HL-60 (cell line): ENCODE results near the gene ANO6.

Experiments used
- DNase-seq, 2 experiments: peaks; one replicate each; pipeline ENCODE4 v3.0.0-alpha.2; 2010 to 2020; ENCODE audit warnings: low read depth in 1 of 2, low spot score in 1 of 2
- H3K27ac ChIP-seq: fragments of 250-450 bp; sonication (Bioruptor Pico); replicated peaks from 2 replicates; pipeline ENCODE4 v1.5.1; 2020; ENCODE audit warnings: mild to moderate bottlenecking, moderate library complexity
- H3K27me3 ChIP-seq: fragments of 250-450 bp; sonication (Bioruptor Pico); 2 replicates; pipeline ENCODE4 v1.5.1; 2021; ENCODE audit warnings: mild to moderate bottlenecking, moderate library complexity; ENCODE audit not compliant: insufficient read depth, poor library complexity, severe bottlenecking
- H3K4me3 ChIP-seq: replicated peaks from 2 replicates; pipeline ENCODE4 v1.5.1; 2011; ENCODE audit warnings: mild to moderate bottlenecking, control low read depth, low read length; ENCODE audit not compliant: insufficient read depth
- GABPA ChIP-seq: IDR thresholded peaks from 2 replicates; pipeline ENCODE4 v1.6.1; 2012; ENCODE audit warnings: low read depth
- POLR2AphosphoS5 ChIP-seq: IDR thresholded peaks from 2 replicates; pipeline ENCODE4 v1.6.1; 2012; ENCODE audit warnings: low read depth
- SPI1 ChIP-seq: IDR thresholded peaks from 2 replicates; pipeline ENCODE4 v1.6.1; 2012; ENCODE audit warnings: low read depth, mild to moderate bottlenecking, borderline replicate concordance
- TF ChIP-seq, protein P1 (sequence below): IDR thresholded peaks from 2 replicates; pipeline ENCODE4 v1.6.1; 2012; ENCODE audit warnings: low read depth; ENCODE audit not compliant: insufficient replicate concordance
- TF ChIP-seq, protein P2 (sequence below): IDR thresholded peaks from one replicate; pipeline ENCODE4 v1.5.1; 2011; ENCODE audit warnings: low read length, control low read depth, inconsistent platforms; ENCODE audit not compliant: insufficient read depth

Gene ANO6

DNA sequence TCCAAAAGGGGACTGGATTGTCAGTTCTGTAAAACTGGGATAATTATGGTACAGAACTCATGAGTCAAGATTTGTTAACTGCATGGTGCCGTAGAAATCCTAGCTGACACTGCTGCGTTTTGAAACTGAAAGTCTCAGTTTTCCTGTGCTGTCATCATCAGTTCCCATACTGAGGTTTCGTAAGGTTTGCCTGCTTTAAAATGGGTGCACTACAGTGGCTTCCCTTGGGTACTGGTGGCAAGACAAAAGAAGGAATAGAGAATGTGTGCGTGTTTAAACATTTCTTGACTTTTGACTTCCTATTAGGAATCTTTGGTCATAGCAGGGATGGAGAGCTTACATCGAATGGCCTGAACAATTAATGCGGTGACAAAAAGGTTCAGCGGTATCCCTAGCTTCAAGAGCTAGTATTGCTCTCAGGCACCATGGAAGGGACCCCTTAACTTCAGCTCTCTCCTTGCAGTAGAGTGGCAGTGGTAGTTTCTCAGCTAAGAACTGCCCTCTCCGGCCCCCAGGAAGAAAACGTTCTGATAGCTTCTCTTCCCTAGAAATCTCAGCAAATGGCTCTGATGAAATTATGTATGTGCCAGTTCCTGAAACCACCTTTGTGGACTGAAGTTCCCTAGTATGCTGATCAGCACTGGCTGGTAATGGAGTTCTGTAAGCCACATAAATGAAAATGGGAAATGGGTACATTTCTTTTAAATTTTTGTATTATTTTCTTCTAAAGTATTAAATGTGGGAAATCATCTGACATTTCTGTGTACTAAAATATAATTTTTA, 28.9 kb downstream of the ANO6 start:
- Histone ChIP-seq H3K4me3 (no peak overlapping the region), H3K27me3 (no peaks in the 10 kb centered on the region), H3K27ac (no peak overlapping the region)
- peak in 1 of 2 experiments; percentile 21 for DNase-seq
- TF ChIP-seq POLR2AphosphoS5 (no peak), SPI1 (peak; percentile 16; the same call in 1 of the 2 replicates), GABPA (no peak)
- TF ChIP-seq, protein P1, sequence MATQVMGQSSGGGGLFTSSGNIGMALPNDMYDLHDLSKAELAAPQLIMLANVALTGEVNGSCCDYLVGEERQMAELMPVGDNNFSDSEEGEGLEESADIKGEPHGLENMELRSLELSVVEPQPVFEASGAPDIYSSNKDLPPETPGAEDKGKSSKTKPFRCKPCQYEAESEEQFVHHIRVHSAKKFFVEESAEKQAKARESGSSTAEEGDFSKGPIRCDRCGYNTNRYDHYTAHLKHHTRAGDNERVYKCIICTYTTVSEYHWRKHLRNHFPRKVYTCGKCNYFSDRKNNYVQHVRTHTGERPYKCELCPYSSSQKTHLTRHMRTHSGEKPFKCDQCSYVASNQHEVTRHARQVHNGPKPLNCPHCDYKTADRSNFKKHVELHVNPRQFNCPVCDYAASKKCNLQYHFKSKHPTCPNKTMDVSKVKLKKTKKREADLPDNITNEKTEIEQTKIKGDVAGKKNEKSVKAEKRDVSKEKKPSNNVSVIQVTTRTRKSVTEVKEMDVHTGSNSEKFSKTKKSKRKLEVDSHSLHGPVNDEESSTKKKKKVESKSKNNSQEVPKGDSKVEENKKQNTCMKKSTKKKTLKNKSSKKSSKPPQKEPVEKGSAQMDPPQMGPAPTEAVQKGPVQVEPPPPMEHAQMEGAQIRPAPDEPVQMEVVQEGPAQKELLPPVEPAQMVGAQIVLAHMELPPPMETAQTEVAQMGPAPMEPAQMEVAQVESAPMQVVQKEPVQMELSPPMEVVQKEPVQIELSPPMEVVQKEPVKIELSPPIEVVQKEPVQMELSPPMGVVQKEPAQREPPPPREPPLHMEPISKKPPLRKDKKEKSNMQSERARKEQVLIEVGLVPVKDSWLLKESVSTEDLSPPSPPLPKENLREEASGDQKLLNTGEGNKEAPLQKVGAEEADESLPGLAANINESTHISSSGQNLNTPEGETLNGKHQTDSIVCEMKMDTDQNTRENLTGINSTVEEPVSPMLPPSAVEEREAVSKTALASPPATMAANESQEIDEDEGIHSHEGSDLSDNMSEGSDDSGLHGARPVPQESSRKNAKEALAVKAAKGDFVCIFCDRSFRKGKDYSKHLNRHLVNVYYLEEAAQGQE, result no peak

DNA sequence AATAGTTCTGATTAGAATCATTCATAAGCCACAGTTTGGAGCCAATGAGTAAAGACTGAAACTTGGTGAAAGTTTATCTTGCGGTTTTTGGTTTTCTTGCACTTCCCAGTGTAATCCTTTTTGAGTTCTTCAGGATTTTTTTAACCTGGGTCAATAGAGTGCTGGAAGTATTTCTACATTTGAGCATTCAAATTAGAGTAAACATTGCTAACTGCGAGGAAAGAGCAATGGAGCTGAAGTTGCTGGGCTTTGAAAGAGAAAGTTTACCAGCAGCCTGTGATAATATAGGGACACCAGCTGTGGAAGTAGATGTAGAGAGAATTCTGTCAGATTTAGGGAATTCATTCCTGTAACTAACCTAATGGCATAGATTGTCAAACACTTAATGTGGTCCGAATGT, 30.3 kb downstream of the ANO6 start:
- DNase-seq, result no peak
- Histone ChIP-seq H3K27ac (no peak overlapping the region), H3K4me3 (no peak overlapping the region), H3K27me3 (no peaks in the 10 kb centered on the region)
- TF ChIP-seq POLR2AphosphoS5 (no peak), GABPA (no peak), SPI1 (no peak)
- TF ChIP-seq, protein P1, result no peak
- TF ChIP-seq, protein P2, sequence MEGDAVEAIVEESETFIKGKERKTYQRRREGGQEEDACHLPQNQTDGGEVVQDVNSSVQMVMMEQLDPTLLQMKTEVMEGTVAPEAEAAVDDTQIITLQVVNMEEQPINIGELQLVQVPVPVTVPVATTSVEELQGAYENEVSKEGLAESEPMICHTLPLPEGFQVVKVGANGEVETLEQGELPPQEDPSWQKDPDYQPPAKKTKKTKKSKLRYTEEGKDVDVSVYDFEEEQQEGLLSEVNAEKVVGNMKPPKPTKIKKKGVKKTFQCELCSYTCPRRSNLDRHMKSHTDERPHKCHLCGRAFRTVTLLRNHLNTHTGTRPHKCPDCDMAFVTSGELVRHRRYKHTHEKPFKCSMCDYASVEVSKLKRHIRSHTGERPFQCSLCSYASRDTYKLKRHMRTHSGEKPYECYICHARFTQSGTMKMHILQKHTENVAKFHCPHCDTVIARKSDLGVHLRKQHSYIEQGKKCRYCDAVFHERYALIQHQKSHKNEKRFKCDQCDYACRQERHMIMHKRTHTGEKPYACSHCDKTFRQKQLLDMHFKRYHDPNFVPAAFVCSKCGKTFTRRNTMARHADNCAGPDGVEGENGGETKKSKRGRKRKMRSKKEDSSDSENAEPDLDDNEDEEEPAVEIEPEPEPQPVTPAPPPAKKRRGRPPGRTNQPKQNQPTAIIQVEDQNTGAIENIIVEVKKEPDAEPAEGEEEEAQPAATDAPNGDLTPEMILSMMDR, result no peak

DNA sequence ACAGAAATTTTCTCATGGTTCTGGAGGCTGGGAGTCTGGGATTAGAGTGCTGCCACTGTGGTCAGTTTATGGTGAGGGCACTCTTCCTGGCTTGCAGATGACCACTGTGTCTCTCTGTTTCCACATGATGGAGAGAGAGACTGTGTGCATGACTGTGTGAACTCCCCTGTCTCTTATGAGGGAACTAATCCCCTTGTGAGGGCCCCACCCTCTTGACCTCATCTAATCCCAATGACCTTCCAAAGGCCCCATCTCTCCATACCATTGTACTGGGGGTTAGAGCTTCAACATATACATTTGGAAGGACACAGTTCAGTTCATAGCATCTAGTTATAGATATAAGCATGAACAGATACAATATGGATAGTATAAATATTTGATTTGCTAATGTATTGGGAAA, 31.7 kb downstream of the ANO6 start:
- no peak for TF ChIP-seq POLR2AphosphoS5
- TF ChIP-seq, protein P2, result no peak
- TF ChIP-seq, protein P1, result no peak
- H3K27ac ChIP-seq, result no peak overlapping the region
- H3K4me3 ChIP-seq, result no peak overlapping the region
- H3K27me3 ChIP-seq, result no peaks in the 10 kb centered on the region
- DNase-seq, result no peak
